ENCODE results near the gene MAGI2. TPM values are rescaled to one million over a fixed set of nuclear protein-coding genes. Genes with fewer than 3 reads are reported as not detected.

MAGI2 gene
- total RNA-seq, 1 donor from 2014 or later = 8.0 TPM

DNA sequence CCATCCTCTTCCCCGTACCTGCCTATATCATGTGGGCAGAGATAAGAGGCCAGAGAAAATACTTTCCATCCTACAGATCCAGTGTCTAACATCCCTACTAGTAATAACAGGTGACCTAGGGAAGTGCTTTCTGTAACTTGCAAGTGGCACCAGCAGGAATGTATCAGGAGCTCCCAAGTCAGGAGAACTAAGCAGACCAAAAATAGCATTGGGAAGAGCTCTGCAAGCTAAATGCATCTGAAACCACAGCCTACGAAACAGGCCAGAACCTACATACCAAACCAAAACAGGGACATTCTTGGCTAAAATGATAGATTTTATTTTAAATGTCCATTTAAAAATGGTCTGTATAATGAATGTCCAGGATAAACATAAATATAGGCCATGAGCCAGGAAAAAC lies 974.1 kb downstream of the MAGI2 start:
- no peak for DNase-seq

DNA sequence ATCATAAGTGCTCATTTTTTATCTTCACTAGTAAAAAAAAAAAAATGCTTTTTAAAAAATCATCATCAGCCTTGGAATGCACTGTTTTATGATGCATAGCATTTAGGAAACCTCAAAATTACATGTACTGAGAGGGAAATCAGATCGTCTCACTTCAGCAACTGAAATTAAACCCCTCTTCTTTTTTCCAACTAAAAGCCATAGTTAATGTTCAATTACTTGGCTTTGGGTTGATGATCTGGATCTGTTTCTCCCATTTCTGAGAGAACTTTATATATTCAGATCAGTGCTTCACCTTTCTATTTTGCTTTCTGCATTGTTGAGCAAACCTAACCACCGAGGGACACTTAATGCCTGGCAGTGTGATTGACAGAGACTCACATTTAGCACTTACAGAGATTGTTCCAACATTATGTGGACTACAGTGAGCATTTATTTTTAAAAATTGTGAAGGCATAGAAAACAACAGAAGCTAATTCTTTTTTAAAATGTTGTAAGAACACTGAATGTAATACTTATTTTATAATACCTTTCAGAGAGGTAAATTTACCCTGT lies 976.5 kb downstream of the MAGI2 start:
- no peak for DNase-seq

DNA sequence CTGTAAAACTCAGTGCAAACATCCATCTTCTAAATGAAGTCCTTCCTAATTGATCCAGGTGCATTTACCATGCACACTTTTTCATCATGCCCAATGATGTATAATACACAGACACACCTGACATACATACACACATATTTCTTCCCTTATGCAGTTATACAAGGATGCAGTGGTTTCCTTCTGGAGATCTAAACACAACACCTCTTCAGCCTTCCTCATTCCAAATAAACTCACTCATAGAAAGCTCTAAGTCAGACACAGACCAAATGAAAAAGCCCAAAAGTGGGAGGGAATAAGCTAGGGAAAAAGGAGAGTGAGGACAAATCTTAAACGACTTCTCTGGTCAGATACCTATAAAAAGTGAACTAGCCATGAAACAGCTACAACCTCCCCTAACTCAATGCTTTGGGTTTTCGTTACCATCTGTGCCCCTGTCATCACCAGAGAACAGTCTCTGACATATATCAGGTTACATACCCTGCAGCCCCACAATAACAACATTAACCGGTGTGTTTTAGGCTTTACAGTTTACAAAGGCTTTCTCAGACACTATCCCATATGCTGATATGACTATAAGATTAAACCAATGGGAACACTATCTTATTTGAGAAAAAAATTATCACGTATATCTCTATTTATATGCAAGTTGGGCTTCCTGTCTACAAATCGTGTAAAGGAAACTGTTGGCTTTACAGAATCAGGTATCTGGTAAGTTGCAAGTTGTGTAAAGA lies 979.7 kb downstream of the MAGI2 start:
- no peak for DNase-seq

DNA sequence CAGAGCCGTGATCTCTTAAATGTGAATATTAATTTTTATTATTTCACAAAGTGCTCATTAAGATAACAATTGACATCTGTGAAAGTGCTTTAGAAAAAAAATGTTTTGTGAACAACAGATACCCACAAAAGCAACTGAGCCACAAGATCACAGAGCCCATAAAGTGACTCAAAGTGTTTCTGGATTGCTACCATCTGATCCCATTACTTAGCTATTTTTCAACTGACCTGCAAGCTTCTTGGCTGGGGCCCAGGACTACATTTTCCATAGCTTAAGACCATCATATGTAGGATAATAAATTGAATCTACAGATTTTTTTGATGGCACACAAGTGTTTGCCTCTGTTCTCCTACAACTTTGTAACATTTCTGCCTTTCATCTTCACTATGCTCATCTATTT lies 980.4 kb downstream of the MAGI2 start:
- no peak for DNase-seq

GRCh38 chr7:78472519-78472918 lies 980.9 kb downstream of the MAGI2 start:
- DNase-seq = no peak

- no peak for DNase-seq
Observed at GRCh38 chr7:78465894-78466293, 987.6 kb downstream of the MAGI2 start.

DNA sequence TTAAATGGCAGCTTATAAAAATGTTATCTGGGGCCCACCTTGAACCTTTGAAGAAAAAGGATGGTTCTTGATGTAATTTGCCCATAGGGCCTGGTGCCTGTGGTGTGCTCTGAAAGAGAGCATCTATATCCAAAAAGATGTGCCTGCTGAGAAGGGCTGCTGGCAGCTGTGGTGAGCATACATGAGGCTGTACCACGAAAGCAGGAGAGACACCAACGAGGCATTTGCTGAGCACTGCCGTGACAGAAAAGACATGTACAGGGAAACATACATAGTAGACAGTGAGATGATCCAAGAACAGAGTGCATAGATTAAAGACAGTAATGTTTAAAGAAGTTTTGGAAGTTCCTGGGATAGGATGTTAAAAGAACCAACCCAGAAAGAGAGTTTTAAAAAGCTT lies 990.4 kb downstream of the MAGI2 start:
- DNase-seq = no peak

DNA sequence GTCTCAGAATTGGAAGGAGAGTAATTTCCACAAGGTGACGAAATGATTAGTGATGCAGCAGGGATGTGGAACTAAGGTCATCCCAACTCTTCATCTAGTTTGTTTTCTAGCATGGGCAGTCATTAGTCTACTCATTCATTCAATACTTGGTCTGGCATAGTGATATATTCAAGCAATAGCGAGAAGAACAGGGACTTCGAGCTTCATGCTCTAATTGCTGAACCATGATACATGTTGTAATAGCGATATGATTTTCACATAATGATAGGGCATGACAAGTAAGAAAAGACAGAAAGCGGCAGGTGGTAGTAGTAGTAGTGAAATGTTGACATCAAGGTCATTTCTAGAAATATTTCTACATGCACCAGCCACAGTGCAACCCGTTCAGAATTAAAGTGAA lies 1002.8 kb downstream of the MAGI2 start:
- no peak for DNase-seq

DNA sequence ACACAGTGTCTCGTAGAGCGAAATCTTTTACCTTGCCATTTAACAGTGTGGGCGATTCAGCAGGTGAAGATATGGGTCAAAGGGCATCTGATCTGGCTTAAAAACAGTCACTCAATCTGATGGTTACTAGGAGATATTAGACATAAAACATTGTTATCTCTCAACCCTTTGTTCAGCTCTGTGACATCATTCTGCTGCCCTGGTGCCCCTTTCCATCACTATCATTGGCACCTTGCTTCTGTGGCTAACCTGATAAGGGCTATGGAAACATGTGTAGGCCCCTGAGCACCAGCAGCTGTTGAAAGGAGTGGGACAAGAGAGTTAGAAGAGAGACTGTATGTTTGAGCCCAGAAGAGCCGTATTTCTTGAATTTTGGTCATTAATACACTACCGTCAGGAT lies 1004.6 kb downstream of the MAGI2 start:
- DNase-seq = no peak

GRCh38 chr7:78444267-78444666 lies 1009.2 kb downstream of the MAGI2 start:
- no peak for DNase-seq

- DNase-seq = no peak
Observed at GRCh38 chr7:78443811-78444210, 1009.7 kb downstream of the MAGI2 start.

DNA sequence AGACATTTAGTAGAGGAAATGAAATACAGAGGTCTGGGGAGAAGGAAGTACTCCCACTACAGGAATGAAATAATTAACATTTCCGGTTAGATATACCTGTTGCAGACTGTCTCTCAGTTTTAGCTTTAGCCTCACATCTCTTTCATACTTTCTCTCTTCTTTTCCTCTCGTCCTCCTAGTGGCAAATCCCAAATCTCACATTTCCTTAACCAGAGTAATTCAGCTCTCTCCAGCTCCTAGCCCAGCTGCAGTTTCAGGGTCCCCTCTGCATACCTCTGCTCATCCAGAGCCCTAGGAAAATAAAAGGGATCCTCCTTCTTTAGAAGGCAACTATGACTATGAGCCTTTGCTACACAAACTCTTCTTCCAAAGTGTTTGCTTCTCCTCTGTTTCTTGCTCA lies 1011.7 kb downstream of the MAGI2 start:
- DNase-seq = no peak

DNA sequence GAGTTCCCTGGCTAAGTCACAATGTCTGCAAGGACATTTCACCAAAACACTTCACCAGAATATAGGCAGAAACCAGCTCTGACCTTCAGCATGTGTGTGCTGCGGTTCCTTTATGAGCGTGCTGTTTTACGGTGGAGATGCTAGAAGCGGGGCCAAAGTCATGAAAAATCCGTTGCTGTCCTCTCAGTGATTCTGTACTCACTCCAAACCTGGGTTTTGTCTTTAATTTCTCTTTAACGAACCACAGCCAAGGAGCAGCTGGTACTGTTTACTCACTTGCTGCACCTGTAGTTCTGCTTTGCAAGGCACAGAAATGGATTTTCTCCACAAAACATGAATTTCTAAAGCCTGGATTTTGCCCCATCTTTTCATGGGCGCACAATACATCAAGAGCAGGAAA lies 1015.0 kb downstream of the MAGI2 start:
- DNase-seq = no peak

- no peak for DNase-seq
Observed at GRCh38 chr7:78437118-78437517, 1016.3 kb downstream of the MAGI2 start.

- no peak for DNase-seq
Observed at GRCh38 chr7:78435355-78435754, 1018.1 kb downstream of the MAGI2 start.

- no peak for DNase-seq
Observed at GRCh38 chr7:78434281-78434680, 1019.2 kb downstream of the MAGI2 start.

GRCh38 chr7:78433421-78433820 lies 1020.0 kb downstream of the MAGI2 start:
- DNase-seq = no peak

- no peak for DNase-seq
Observed at GRCh38 chr7:78429878-78430277, 1023.6 kb downstream of the MAGI2 start.

GRCh38 chr7:78427209-78427608 lies 1026.3 kb downstream of the MAGI2 start:
- DNase-seq = no peak

- DNase-seq = no peak
Observed at GRCh38 chr7:78420001-78420400, 1033.5 kb downstream of the MAGI2 start.

GRCh38 chr7:78417180-78417853 lies 1036.2 kb downstream of the MAGI2 start:
- DNase-seq = no peak

GRCh38 chr7:78413568-78413967 lies 1039.9 kb downstream of the MAGI2 start:
- no peak for DNase-seq

- DNase-seq = no peak
Observed at GRCh38 chr7:78412216-78412858, 1041.1 kb downstream of the MAGI2 start.

Measured in tongue (tissue), 2 donors.